ENCODE measurements around the gene ANAPC7.
"Not testable (repeated sequence)": the region's sequence is repeated elsewhere in the genome, so short reads cannot be mapped to it uniquely, and the experiment has no call there.

The ANAPC7 gene

DNA sequence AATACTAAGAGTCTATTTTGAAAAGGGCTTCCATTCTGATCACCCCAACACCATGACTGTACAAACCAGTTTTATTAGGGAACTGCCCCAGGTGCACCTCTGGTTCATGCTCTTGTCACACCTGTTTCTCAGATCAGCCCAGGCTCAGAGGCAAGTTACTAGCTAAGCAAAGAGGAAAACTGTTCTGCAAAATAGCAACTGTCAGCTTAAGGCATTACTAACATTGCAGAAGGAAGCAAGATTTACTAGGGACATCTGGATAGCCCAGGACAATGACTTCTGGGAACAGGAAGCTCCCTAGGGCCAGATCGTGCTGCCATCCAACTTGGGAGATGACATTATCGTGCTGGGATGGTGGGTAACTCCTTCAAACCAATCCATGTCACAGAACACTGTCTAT lies 30.1 kb downstream of the ANAPC7 start:
- no peak for DNase-seq

DNA sequence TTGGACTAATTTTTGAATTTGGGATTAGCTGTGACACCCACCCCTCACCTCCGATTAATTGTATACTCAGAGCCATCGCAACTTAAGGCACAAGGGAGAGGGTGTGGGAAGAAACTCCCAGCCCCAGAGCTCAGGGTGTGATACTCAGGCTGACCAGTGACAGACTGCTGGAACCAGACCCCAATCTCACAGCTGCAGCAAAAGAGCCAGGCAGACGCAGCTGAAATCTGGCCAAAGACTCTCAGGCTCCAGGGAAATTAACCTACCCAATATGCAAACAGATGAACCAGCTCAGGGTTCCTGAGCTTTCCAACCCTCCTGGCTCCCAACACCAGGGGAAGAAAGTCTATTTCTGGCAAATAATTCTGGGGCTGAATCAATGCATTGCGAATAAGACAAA lies 30.5 kb downstream of the ANAPC7 start:
- DNase-seq: no peak

DNA sequence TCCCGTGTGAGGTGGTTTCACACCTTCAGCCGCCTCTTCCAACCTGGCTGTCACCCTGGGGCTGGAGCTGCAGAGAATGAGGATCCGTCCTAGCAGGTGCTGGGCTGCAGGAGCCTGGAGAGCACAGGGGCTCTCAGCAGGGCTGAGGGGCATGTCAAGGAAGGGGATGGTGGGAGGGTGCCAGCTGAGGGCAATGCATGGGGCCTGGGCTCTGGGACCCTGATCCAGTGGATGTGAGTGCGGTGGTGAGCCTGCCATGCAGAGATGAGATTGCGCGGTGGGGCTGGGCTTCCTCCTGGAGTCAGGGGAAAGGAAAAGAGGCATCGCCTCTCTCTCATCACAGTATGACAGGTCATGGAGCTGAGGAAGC lies 31.5 kb downstream of the ANAPC7 start:
- no peak for DNase-seq

DNA sequence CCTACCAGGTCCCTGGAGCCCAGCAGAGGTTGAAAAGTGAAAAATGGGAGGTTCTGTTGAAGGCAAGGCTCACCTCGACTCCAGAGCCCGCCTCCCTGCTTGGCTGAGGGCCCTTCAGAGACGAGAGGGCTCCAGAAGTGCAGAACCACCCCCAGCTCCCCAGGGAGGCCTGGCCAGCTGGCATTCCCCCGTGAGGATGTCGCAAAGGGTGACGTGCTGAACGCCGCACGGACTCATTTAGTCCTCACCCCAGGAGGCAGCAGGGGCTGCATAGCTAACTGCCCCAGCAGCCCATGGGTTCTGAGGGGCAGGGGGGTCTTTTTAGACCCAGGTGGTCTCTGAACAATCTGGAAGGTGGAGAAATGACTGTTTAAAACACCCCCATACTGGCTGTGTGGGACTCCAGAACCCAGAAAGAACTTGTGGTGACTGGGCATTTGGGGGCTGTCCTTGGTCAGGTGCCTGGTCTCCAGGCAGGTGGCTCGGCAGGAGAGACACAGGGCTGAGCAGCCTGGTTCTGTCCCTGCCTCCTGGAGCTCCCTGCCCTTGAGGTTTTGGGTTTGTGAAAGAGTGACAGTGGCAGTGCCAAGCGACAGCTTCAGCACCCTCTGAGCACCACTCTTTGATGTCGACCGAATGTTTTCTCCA lies 32.0 kb downstream of the ANAPC7 start:
- DNase-seq: no peak

DNA sequence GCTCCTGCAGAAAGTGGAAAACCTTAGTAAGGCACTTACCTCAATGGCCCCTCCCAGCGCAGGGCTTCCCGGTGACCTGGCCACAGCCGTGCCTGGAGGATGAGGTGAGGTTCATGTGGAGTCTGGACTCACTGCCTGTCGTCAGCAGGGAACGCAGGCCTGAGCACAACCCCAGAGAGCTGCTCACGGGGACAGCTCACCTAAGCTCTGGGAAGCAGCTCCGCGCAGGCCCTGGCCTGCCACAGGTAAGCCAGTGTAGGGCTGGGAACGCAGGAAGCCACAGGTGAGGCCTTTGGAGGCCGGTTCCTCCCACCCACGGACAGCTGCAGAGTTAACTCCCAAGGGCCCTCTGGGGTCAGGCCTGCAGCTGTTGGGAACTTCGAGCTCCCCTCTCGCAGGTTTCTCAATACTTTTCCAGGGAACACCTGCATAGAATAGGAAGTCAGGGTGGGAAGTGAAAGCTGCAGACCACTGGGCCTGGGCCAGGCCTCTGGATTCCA lies 32.7 kb downstream of the ANAPC7 start:
- DNase-seq: no peak

DNA sequence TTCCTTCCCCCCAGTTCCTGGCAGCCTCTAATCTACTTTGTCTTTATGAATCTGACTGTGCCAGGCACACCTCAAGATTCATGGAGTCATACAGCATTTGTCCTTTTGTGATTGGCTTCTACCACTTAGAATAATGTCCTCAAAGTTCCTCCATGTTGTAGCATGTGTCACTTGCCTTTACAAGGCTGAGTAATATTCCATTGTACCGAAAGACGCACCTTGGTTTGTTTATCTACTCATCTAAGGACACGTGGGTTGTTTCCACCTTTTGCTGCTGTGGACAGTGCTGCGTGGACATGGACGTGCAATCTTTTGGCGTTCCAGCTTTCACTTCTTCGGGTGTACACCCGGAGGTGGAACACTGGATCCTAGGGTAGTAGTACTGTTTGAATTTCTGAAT lies 33.5 kb downstream of the ANAPC7 start:
- no peak for DNase-seq

DNA sequence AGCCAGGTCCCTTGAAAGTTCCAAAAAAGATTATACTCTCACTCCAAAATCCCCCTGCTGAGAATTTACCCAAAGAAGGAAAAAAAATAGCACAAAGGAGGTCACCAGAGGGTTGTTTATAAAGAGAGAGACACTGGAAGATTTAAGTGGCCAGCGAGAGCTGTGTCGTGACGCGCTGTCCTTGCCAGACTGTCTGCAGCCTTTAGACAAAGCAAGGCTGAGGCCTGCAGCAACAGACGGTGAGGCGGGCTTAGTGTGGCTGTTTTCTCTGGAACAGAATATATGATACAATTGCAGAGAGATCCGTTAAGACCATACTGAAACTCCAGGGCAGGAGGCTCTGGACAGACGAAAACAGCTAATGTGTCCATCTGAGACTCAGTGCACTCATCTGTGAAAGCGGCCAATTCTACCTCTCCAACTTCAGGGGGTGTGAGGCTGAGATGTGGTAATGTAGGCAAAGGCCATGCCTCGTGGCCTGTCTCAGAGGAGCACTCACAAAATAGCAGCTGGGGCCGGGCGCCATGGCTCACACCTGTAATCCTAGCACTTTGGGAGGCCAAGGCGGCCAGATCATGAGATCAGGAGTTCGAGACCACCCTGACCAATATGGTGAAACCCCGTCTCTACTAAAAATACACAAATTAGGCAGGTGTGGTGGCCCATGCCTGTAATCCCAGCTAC lies 36.2 kb downstream of the ANAPC7 start:
- no peak for DNase-seq

DNA sequence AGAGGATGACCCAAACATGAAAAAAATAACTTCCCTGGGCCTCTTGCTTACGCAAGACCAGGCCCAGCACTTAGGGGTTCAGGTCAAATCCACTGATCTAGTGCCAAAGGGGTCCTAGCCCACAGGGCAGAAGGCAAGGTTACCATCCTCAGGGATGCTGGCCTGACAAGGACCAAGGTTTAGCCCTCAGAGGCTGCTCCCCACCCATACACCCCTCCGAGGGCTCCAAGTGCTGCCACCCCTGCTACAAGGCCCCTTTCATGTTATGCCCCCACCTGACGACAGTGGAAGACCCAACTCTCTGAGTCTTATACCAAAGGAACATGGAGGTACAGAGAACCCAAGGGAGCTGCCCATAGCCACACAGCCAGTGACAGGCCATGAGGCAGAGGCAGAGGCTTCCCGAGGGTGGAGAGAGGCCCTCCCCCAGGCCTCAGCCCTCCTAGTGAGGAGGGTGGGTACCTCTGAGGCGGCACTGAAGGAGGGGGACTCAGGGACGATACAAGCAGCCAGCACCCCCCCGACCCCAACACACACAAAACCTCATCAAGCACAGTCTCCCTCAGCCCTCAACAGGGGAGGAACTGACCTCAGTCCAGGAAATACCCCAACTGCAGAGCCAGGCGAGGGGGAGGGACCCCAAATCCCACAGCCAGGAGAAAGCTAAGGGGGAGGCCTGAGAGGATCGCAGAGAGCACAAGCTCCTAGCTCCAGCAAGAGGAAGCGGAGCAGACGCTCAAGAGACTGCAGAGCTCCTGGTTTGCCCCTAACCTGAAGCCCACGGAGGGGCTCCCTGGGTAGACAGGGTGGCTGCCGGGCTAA lies 37.0 kb downstream of the ANAPC7 start:
- no peak for DNase-seq

DNA sequence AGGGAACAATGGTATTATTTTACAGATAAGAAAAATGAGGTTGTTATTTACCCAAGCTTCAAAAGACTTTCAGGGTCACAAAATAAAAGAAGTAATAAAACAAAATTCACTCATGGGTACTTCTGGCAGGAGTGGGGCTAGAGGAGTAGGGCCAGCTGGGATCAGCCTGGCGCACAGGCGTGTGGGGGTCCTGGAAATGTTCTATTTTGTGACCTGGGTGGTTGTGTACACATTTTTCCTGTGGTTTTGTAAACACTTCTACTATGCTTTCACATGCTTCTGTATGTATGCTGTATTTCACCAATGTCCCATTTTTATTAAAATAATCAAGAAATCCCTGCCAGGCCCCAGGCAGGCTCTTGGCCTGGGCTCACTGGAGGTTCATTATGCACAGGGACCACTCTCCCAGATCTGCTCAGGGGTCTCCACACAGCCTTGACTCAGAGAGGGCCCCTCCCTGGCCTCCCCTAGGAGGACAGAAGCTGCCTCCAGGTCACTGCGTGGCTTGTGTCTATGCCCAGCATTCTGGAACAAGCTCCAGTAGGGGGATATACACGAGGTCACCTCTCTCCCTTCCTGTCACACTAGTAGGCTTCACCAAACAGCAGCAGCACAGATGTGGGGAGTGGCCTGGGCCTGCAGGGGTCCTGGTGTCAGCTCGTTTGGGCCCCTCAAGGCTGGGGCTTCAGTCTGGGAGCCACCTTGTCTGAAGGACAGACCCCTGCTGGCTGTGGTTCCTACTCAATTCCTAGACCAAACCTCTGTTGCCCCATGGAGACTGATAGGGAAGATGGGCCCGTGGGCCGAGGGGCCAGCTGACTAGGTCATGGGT lies 37.8 kb downstream of the ANAPC7 start:
- no peak for DNase-seq

DNA sequence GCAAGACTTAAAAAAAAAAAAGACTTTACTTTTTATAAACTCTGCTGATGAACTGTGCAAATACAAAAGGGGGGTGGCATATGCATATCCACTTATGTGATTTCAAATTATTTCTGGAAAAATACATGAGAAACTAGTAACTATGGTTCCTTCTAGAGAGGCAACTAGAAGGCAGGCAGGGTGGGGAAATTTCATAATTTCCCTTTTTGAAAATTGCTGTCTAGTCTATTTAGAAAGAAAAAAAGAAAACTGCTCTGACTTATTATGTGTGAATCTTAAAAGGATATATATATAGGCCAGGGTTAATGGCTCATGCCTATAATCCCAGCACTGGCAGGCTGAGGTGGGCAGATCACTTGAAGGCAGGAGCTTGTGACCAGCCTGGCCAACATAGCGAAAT lies 42.3 kb downstream of the ANAPC7 start:
- no peak for DNase-seq

DNA sequence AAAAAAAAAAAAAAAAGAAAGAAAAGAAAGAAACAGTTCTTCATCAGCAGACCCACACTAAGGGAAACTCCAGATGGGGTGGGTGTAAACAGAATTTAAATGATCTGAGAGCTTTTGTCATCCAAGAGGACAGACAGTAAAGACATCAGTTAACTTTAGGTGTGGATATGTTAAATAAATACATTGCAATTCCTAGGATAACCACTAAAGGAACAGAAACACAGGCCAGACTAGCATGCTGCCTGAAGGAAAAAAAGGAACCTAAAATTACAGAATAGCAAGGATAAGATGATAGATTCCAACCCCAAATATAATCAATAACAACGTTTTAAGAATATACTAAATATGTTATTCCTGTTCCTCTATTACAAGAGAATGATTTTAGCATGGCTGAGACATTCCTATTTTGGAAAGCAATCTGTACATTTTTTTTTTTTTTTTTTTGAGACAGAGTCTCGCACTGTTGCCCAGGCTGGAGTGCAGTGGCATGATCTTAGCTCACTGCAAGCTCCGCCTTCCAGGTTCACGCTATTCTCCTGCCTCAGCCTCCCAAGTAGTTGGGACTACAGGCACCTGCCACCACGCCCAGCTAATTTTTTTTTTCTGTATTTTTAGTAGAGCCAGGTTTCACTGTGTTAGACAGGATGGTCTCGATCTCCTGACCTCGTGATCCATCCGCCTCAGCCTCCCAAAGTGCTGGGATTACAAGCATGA lies 45.0 kb downstream of the ANAPC7 start:
- not testable (repeated sequence) for DNase-seq

DNA sequence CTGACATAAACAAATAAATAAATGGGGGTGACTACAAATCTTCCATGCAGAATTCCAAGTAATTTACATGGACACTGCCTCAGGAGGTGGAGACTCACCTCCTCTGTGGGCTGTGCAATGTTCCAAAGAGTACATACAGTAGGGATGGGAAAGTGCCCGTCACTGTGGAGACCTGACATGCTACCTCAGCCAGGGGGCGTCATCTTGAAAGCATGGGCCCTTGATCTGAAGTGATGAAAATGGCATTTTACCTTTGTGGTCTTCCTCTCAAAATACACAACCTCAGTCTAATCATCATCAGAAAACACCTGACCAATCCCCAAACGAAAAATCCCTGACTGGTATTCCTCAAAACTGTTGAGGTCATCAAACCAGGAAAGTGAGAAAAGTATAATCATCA lies 48.4 kb downstream of the ANAPC7 start:
- peak; percentile 42 for DNase-seq

DNA sequence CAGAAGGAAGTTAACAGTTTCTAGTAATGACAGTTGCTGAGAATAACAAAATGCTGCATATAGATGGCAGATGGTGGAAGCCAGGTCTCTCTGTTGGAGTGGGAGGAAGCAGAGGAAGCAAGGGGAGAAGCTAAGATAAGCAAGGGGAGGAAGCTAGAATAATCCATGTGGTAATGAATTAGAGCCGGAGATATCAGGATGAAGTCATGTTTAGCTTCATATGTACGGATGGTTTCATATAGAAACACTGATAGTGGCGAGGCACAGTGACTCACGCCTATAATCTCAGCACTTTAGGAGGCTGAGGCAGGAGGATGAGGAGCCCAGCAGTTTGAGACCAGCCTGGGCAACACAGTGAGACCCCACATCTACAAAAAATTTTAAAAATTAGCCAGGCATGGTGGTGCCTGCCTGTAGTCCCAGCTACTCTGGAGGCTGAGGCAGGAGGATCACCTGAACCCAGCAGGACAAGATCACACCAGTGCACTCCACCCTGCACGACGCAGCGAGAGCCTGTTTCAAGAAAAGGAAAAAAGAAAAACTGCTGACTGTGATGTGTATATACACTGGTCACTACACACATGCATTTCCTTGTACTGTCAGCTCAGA lies 49.2 kb downstream of the ANAPC7 start:
- DNase-seq: no peak

DNA sequence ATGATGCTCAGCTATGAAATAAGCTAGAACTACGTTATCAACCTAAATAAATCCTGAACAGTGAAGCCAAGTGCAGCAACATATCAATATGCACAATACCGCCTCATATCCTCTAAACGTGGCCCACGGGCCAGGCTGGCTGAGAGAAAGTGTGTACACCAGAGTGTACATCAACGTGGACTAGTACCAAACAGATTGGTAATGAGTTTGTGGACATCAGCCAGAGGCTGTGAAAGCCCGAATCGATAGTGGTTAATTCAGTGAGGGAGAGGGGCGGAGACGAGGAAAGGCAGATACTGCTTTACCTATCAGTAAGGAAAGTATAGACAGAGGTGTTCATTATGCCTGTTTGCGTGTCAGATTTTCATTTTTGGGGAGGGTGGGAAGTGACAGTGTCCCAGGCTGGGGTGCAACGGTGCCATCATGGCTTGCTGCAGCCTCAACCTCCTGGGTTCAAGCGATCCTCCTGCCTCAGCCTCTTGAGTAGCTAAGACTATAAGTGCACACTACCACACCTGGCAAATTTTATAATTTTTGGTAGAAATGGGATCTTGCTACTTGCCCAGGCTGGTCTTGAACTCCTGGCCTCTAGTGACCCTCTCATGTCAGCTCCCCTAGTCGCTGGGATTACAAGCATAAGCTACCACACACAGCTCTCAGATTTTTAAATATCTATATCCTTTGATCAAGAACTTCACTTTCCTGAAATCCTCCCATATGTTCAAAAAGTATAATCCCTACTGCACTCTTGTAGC lies 50.1 kb downstream of the ANAPC7 start:
- DNase-seq: no peak

DNA sequence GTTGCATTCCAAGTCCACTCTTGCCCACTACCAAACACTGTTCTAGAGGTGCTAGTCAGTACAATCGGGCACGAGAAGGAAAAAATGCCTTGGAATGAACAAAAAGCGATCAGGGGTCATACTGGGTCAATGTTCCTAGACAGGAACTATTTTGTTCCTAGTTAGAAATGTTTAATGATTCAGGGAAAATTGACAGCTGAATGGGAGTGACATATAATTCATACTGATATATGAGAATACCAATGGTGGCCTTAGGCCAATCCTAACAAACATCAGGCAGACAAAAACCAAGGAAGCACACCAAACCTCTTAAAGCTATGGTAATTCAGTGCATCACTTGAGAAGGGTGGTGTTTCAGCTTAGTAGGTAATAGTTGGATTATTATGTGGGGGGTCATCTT lies 51.1 kb downstream of the ANAPC7 start:
- DNase-seq: no peak

DNA sequence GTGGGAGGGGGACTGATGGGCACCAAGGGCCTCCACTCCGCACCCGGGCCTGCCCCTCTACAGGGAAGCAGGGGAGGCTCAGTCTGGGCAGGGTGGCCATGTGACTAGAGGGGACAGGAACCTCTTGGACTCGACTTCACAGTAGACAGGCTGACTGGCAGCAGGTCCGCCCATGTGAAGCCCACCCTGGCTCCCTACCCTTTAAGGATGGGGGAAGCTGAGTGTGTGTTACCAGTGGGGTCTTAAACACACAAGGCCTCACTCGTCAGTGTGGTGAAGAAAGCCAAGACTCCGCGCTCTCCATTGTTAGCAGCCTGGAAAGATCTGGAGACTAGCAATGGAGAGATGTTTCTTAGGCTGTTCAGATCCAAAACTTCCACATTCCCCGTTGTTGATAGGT lies 52.4 kb downstream of the ANAPC7 start:
- no peak for DNase-seq

DNA sequence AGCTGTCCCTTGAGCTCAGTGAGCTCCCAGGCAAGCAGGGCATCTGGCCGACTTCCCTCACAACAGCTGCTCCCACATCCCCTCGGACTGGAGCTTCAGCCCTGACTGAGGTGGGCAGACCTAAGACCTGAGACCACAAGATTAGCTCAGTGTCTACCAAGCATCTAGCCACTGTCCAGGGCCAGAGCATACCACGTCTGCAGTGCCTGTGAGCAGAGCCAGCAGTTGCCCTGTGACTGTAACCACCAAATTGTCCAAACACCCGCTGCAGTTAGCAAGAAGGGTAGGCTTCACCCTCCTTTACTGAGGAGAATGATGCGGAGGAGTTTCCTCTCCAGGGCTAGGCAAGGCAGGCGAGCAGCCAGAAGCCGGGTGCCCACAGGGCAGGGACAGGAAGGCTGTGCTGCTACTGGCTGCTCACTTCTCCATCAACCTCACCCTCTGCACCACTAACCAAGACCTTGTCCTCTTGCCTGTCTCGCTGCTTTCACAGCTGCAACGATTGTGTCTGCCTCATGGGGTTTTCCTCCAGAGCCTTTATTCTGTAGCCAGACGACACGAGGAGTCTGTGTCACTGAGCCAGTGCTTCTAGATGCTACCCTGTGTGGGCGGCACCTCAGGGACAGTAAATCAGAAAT lies 53.9 kb downstream of the ANAPC7 start:
- peak; percentile 25 for DNase-seq

DNA sequence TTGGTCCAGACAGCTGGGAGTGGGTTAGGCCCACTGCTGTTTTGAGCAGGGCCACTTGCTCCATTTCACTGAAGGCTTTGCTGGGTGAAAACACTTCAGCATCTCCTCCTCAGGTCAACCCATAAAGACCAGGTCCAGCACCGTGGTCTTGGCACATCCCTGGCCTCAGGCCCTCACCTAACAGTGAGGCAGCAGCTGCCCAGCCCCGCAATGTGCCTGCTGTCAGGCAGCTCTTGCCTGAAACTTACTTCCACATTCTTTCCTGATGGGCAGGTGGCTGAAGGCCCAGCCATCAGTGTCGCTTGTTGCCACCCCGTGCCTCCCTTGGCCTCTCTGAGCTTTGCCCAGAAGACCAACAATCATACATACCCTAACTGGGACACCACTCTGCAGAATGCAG lies 54.4 kb downstream of the ANAPC7 start:
- no peak for DNase-seq

DNA sequence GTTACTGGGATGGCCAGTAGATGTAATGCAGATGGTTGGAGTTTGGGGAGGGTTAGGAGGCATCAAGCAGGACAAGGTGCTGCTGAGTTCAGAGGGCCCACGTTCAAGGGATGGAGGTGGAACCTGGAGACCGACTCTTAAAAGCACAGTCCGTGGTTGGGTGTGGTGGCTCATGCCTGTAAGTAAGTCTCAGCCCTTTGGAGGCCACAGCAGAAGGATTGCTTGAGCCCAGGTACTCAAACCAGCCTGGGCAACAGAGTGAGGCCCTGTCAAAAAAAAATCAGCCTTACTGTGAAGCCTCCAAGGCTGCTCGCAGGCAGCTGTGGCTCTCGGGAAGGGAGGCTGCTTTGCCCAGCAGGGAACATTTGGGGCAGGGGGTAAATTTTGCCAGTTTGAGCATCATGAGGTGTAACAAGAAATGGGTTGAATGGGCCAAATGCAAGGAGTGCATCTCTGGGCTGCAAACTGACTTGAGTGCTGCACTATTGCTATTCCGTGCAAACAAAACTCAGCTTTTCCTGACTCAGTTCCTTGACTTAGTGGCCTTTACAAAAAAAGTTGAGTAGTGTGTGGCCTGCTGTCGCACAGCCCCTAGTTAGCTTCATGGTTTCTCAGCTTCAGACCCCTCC lies 55.0 kb downstream of the ANAPC7 start:
- DNase-seq: no peak

DNA sequence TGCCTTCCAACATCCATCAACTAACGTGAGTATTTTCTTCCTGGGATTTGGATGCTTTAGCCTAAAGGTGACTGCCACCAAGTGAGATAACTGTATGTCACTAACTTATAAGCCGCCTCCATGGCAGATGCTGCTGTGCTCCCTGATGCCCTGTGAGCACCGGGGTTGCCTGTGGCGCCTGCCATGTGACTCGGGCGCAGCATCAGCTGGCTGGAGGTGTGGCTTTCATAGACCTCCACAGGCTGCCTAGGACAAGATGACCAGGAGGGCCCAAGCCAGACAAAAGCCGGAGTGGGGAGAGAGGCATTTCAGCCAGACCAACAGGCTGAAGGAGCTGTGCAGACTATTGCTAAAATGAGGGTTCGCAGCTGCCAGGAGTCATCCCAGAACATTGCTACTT lies 55.7 kb downstream of the ANAPC7 start:
- no peak for DNase-seq
